Midbrain (tissue), 1 donor: Measurements from ENCODE around the gene PKMYT1.
"Not testable (repeated sequence)": the region's sequence is repeated elsewhere in the genome, so short reads cannot be mapped to it uniquely, and the experiment has no call there.

ENCODE experiments used
- DNase-seq: peaks from one replicate; lab custom pipeline; 2025; lab: John Stamatoyannopoulos, UW

Gene PKMYT1

GRCh38 chr16:2960183-2961010 is 19.8 kb downstream of the PKMYT1 start:
- DNase-seq, result no peak

- DNase-seq, result no peak
Measured at GRCh38 chr16:2959206-2959605, 21.0 kb downstream of the PKMYT1 start.

GRCh38 chr16:2956579-2956956 is 23.7 kb downstream of the PKMYT1 start:
- no peak for DNase-seq

GRCh38 chr16:2955779-2956578 is 24.3 kb downstream of the PKMYT1 start:
- no peak for DNase-seq

DNA sequence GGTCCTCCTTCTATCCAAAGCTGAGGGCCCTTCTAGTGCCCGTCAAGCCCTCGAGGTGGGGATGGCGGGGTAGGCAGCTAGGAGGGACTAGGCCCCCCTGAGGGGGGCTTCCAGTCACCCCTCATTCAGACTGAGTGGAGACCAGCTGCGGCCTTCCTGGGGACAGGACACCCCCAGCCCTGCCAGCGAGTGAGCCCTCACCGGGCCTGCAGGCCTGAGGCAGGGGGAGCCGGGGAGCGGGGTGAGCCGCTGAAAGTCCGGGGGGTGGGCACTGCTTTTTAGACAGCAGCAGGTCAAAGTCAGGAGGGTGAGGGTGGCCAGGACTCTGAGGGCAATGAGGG is 24.8 kb downstream of the PKMYT1 start:
- no peak for DNase-seq

- no peak for DNase-seq
Measured at GRCh38 chr16:2954656-2955381, 25.4 kb downstream of the PKMYT1 start.

DNA sequence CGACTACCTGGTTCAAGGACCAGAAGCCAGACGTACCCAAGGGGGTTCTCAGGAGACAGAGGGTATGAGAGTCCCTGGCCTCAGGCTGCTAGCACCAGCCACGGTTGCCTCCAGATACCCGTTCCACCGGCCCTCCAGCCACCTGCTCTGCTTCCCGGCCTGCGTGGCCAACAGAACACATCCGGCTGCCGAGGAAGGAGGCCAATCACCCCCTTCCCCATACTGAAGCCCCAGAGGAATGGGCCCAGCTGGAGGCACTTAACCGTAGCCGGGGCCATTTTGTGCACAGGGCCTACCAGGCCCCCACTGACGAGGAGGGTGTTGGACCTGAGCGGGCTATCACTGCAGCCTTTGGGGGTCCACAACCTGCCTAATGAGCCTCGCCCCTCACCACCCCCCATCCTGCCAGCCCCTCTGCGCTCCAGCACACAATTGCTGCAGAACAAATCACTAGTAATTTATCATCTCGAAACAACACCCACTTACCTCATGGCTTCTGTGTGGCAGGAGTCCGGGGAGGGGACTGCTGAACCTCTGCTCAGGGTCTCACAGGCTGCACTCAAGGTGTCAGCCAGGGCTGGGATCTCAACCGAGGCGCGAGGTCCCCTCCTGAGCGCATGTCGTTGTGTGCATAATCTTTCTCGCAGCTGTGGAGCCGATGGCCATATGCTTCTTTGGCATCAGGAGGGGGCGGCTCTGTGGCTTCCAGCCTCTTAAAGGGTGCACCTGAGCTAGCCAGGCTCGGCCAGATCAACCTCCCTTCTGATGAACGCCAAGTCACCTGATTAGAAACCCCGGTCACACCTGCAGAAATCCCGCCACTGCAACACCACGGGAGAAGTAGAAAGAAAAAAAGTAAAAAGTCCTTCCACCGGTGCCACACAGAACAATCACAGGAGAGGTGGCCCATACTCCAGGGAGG is 26.3 kb downstream of the PKMYT1 start:
- no peak for DNase-seq

- DNase-seq, result no peak
Measured at GRCh38 chr16:2952679-2953078, 27.6 kb downstream of the PKMYT1 start.

DNA sequence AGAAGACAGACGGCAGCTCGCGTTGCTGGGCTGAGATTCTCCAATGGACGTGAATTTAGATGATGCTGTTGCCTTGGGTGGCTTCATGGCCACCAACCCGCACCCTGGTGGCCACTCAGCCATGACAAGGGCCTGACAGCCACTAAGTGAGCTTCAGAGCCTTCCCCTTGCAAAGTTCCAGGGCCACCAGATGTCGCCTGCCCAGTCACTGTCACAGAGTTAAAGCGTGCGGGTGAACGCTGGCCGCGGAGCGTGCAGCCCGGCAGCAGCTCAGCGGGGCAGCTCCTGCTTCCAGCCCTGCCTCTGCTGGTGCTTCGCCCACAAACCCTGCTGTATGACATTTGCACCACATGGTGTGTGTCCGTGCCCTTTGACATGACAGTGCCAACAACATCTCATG is 29.5 kb downstream of the PKMYT1 start:
- no peak for DNase-seq

DNA sequence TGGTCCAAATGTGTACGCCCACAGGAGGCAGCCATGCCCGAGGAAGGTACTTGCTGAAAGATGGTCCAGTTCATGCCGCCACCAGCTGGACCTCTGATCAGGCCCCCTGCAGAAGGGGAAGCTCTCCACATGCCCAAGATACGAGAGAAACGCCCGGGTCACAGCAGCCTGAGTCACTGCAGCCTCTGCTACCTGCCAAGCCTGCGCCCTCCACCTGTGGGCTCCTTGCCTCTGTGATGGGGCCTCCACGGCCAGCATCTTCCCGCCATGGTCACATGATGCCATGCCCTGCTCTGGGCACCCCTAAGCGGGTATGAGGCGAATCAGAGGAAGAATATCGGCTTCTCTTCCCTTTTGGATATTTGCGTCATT is 29.9 kb downstream of the PKMYT1 start:
- DNase-seq, result no peak

GRCh38 chr16:2949705-2950352 is 30.4 kb downstream of the PKMYT1 start:
- no peak for DNase-seq

DNA sequence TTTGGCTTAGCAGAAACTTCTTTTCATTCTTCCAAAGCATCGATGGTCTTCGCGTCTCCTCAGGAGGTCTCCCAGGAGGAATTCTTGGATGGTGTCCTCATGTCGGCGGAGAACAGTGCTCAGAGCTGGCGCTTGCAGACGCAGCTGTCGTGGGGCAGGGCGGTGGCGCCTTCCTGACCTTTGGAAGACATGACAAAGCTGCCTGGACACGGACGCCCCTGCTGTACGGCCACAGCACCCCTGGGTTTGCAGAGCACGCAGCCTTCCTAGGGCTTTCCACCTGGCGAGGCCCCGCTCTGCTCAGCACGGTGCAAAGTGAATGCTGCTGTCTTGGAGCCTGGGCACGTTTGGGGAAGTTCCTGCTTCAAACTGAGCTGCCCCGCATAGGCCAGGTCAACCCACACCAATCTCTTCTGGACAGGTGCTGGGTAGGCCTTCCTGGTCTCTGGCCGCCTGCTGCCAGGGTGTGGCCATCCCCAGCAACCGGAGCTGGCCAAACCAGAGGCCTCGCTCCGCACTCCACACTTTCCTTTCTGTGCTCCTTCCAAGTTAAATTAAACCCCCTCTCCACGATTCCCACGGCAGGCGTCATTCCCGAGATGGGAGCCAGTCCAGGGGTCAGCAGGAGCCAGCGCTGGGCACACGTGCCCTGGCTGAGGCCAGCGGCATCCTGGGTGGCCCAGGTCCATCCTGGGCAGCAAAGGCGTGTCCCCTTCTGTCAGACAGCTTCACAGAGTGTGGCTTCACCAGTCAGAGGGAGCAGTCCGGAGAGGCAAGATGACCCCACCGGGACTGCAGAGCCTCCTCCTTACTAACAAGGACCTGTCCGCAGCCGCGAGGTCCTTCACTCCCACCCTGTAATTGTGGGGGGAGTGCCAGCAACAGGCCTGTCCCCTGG is 31.2 kb downstream of the PKMYT1 start:
- DNase-seq, result no peak

GRCh38 chr16:2946649-2947048 is 33.6 kb downstream of the PKMYT1 start:
- DNase-seq, result no peak

DNA sequence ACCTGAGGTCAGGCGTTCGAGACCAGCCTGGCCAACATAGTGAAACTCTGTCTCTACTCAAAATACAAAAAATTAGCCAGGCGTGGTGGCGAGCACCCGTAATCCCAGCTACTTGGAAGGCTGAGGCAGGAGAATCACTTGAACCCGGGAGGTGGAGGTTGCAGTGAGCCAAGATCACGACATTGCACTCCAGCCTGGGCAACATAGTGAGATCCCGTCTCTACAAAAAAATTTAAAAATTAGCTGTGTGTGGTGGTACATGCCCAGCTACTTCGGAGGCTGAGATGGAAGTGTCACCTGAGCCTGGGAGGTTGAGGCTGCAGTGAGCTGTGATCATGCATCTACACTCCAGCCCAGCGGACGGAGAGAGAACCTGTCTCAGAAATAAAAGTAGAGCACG is 36.5 kb downstream of the PKMYT1 start:
- not testable (repeated sequence) for DNase-seq

GRCh38 chr16:2942045-2942444 is 38.2 kb downstream of the PKMYT1 start:
- no peak for DNase-seq

GRCh38 chr16:2939968-2940367 is 40.3 kb downstream of the PKMYT1 start:
- DNase-seq, result no peak

DNA sequence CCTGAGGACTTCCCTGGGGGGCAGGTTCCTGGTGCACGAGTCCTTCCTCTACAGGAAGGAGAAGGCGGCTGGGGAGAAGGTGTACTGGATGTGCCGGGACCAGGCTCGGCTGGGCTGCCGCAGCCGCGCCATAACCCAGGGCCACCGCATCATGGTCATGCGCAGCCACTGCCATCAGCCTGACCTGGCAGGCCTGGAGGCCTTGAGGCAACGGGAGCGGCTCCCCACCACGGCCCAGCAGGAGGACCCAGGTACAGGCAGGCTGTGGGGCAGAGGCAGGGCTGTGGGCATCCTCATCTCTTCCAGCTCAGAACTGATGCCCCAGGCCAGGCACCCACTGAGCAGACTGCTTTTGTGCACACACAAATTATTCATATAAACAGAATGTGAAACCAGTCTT is 42.0 kb downstream of the PKMYT1 start:
- DNase-seq, result no peak

GRCh38 chr16:2937170-2937569 is 43.1 kb downstream of the PKMYT1 start:
- DNase-seq, result no peak

- DNase-seq, result no peak
Measured at GRCh38 chr16:2936436-2937011, 43.7 kb downstream of the PKMYT1 start.

DNA sequence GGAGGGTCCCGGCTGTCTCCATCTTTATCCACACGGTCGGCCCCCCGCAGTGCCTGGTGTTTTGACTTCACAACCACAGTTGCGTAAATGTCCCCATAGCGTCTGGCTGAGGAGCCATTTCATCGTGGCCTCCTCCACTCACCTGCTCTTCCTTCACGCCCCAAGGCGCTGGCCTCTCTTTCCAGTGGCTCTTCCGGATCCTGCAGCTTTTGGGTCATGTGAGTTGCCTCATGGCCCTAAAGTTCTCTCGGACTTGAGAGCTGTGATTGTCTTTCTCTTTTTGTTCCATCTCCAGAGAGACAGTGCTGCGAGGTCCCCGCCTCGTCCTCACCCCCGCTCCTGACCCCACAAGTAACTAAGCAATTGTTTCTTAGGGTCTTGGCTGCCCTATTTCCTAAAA is 45.8 kb downstream of the PKMYT1 start:
- no peak for DNase-seq
